Measurements from ENCODE around the gene SEC24C. TPM values are rescaled to one million over a fixed set of nuclear protein-coding genes. Genes with fewer than 3 reads are reported as not detected.

Gene SEC24C
- total and polyA plus RNA-seq, 2 of the 13 experiments (the other 11 are each of a cell fraction or from before 2014, with no cell fraction given) = 63.1 to 66.4 TPM

DNA sequence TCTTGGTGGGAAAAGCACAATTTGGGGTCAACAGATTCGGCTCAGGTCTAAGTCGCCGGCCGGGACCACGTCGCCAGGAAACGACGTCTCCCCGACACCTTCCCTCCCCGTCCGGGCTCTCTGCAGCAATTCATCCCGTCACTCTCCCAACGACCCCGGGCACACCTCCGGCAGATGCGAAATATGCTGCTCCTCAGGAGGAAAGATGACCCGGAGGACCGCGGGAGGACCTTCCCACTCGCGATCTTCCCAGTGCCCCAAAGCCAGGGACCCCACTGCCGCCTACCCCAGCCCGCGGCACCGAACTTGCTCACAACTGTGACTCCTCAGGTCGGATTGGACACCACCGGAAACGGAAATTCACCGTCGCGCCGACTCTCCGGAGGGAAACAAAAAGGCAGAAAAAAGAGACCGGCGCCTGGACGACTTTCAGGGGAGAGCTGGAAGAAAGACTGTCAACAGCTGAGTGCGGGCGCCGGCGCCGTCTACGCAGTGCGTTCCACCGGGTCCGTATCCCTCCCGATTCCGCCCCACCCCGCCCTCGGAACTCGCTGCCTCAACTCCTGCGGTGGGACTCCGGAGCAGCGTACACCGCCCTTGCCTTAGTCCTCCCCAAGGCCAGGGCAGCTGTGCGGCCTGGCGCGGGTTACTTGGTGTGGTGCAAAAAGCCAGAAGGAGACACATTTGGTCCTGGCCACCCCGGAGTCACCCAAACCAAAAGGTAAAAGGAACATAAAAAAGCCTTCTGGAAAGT lies 13.8 kb upstream of the SEC24C start (continued):
- TF ChIP-seq, protein P1, sequence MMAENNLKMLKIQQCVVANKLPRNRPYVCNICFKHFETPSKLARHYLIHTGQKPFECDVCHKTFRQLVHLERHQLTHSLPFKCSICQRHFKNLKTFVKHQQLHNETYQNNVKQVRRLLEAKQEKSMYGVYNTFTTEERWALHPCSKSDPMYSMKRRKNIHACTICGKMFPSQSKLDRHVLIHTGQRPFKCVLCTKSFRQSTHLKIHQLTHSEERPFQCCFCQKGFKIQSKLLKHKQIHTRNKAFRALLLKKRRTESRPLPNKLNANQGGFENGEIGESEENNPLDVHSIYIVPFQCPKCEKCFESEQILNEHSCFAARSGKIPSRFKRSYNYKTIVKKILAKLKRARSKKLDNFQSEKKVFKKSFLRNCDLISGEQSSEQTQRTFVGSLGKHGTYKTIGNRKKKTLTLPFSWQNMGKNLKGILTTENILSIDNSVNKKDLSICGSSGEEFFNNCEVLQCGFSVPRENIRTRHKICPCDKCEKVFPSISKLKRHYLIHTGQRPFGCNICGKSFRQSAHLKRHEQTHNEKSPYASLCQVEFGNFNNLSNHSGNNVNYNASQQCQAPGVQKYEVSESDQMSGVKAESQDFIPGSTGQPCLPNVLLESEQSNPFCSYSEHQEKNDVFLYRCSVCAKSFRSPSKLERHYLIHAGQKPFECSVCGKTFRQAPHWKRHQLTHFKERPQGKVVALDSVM (CRISPR knock-in tag; IDR thresholded peaks at IDR 0.05) = peak; percentile 67
- TF ChIP-seq, protein P2, sequence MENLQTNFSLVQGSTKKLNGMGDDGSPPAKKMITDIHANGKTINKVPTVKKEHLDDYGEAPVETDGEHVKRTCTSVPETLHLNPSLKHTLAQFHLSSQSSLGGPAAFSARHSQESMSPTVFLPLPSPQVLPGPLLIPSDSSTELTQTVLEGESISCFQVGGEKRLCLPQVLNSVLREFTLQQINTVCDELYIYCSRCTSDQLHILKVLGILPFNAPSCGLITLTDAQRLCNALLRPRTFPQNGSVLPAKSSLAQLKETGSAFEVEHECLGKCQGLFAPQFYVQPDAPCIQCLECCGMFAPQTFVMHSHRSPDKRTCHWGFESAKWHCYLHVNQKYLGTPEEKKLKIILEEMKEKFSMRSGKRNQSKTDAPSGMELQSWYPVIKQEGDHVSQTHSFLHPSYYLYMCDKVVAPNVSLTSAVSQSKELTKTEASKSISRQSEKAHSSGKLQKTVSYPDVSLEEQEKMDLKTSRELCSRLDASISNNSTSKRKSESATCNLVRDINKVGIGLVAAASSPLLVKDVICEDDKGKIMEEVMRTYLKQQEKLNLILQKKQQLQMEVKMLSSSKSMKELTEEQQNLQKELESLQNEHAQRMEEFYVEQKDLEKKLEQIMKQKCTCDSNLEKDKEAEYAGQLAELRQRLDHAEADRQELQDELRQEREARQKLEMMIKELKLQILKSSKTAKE (CRISPR knock-in tag; IDR thresholded peaks at IDR 0.05; ENCODE audit: borderline replicate concordance) = no peak
- TF ChIP-seq, protein P3, sequence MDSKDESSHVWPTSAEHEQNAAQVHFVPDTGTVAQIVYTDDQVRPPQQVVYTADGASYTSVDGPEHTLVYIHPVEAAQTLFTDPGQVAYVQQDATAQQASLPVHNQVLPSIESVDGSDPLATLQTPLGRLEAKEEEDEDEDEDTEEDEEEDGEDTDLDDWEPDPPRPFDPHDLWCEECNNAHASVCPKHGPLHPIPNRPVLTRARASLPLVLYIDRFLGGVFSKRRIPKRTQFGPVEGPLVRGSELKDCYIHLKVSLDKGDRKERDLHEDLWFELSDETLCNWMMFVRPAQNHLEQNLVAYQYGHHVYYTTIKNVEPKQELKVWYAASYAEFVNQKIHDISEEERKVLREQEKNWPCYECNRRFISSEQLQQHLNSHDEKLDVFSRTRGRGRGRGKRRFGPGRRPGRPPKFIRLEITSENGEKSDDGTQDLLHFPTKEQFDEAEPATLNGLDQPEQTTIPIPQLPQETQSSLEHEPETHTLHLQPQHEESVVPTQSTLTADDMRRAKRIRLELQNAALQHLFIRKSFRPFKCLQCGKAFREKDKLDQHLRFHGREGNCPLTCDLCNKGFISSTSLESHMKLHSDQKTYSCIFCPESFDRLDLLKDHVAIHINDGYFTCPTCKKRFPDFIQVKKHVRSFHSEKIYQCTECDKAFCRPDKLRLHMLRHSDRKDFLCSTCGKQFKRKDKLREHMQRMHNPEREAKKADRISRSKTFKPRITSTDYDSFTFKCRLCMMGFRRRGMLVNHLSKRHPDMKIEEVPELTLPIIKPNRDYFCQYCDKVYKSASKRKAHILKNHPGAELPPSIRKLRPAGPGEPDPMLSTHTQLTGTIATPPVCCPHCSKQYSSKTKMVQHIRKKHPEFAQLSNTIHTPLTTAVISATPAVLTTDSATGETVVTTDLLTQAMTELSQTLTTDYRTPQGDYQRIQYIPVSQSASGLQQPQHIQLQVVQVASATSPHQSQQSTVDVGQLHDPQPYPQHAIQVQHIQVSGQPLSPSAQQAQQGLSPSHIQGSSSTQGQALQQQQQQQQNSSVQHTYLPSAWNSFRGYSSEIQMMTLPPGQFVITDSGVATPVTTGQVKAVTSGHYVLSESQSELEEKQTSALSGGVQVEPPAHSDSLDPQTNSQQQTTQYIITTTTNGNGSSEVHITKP (CRISPR knock-in tag; IDR thresholded peaks at IDR 0.05; ENCODE audit: low read depth) = peak; percentile 59; the same call in 1 of the 2 replicates
- TF ChIP-seq ZNF768 (CRISPR knock-in tag; IDR thresholded peaks at IDR 0.05) (peak; percentile 66; the same call in 1 of the 2 replicates), ZNF615 (CRISPR knock-in tag; IDR thresholded peaks at IDR 0.05; ENCODE audit: borderline replicate concordance) (peak; percentile 82; the same call in 1 of the 2 replicates), ZNF337 (CRISPR knock-in tag; IDR thresholded peaks at IDR 0.05; ENCODE audit: borderline replicate concordance, low read depth) (0 out of 2 replicates have a peak, but pooled peaks have one; percentile 48), AHR (CRISPR knock-in tag; IDR thresholded peaks at IDR 0.05) (peak; percentile 85; the same call in 1 of the 2 replicates), ZSCAN5A (CRISPR knock-in tag; IDR thresholded peaks at IDR 0.05; ENCODE audit: borderline replicate concordance) (no peak), ZNF44 (CRISPR knock-in tag; IDR thresholded peaks at IDR 0.05) (peak; percentile 26; the same call in 1 of the 2 replicates), ZNF292 (CRISPR knock-in tag; IDR thresholded peaks at IDR 0.05; ENCODE audit: borderline replicate concordance, low read depth) (no peak), ZSCAN29 (CRISPR knock-in tag; conservative IDR thresholded peaks at IDR 0.05) (peak; percentile 100)
- TF ChIP-seq, protein P4, sequence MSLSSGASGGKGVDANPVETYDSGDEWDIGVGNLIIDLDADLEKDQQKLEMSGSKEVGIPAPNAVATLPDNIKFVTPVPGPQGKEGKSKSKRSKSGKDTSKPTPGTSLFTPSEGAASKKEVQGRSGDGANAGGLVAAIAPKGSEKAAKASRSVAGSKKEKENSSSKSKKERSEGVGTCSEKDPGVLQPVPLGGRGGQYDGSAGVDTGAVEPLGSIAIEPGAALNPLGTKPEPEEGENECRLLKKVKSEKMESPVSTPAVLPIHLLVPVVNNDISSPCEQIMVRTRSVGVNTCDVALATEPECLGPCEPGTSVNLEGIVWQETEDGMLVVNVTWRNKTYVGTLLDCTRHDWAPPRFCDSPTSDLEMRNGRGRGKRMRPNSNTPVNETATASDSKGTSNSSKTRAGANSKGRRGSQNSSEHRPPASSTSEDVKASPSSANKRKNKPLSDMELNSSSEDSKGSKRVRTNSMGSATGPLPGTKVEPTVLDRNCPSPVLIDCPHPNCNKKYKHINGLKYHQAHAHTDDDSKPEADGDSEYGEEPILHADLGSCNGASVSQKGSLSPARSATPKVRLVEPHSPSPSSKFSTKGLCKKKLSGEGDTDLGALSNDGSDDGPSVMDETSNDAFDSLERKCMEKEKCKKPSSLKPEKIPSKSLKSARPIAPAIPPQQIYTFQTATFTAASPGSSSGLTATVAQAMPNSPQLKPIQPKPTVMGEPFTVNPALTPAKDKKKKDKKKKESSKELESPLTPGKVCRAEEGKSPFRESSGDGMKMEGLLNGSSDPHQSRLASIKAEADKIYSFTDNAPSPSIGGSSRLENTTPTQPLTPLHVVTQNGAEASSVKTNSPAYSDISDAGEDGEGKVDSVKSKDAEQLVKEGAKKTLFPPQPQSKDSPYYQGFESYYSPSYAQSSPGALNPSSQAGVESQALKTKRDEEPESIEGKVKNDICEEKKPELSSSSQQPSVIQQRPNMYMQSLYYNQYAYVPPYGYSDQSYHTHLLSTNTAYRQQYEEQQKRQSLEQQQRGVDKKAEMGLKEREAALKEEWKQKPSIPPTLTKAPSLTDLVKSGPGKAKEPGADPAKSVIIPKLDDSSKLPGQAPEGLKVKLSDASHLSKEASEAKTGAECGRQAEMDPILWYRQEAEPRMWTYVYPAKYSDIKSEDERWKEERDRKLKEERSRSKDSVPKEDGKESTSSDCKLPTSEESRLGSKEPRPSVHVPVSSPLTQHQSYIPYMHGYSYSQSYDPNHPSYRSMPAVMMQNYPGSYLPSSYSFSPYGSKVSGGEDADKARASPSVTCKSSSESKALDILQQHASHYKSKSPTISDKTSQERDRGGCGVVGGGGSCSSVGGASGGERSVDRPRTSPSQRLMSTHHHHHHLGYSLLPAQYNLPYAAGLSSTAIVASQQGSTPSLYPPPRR (CRISPR knock-in tag; IDR thresholded peaks at IDR 0.05; ENCODE audit: borderline replicate concordance) = peak; percentile 42; the same call in 1 of the 2 replicates

Data from HepG2 (cell line).